Measurements from ENCODE around the gene PRKCD.

DNA sequence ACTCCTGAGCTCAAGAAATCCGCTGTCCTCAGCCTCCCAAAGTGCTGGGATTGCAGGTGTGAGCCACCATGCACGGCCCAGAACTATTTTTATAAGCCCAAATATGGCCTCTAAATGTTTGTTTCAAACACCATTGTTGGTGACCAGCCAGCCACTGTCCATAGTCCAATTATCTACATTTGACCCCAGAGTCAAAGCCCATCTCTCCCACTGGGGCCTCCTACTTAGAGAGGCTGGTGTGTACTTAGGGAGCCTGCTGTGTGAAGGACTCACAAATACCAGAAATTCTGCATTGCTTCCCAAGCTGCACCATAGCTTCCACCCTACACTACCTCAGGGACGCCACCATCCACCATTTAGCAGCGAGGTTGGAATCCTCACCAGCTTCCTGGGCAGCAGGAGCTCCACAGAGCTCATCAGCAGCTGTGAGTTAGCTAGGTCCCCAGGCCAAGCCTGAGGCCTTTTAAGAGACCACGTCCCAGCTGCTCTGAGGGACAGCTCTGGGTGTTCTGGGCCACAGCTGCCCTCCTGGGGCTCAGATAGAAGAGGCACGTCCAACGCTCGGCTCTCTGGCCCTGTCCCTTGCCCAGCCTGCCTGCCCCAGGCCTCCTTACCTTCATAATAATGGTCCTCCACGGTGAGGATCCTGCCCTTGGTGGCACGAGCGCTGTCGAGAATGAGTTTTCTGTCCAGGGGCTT is 65.3 kb downstream of the PRKCD start:
- TF ChIP-seq CREB1 (CRISPR knock-in tag; IDR thresholded peaks at IDR 0.05) (no peak), FOXP4 (CRISPR knock-in tag; IDR thresholded peaks at IDR 0.05) (no peak), ELF4 (CRISPR knock-in tag; IDR thresholded peaks at IDR 0.05; ENCODE audit: low read depth) (no peak), ERG (CRISPR knock-in tag; IDR thresholded peaks at IDR 0.05) (no peak), NFYB (CRISPR knock-in tag; conservative IDR thresholded peaks at IDR 0.05; ENCODE audit: low read depth) (no peak), ZNF121 (CRISPR knock-in tag; IDR thresholded peaks at IDR 0.05) (no peak)
- TF ChIP-seq, protein P1, sequence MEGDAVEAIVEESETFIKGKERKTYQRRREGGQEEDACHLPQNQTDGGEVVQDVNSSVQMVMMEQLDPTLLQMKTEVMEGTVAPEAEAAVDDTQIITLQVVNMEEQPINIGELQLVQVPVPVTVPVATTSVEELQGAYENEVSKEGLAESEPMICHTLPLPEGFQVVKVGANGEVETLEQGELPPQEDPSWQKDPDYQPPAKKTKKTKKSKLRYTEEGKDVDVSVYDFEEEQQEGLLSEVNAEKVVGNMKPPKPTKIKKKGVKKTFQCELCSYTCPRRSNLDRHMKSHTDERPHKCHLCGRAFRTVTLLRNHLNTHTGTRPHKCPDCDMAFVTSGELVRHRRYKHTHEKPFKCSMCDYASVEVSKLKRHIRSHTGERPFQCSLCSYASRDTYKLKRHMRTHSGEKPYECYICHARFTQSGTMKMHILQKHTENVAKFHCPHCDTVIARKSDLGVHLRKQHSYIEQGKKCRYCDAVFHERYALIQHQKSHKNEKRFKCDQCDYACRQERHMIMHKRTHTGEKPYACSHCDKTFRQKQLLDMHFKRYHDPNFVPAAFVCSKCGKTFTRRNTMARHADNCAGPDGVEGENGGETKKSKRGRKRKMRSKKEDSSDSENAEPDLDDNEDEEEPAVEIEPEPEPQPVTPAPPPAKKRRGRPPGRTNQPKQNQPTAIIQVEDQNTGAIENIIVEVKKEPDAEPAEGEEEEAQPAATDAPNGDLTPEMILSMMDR (IDR thresholded peaks at IDR 0.05): no peak
- TF ChIP-seq, protein P2, sequence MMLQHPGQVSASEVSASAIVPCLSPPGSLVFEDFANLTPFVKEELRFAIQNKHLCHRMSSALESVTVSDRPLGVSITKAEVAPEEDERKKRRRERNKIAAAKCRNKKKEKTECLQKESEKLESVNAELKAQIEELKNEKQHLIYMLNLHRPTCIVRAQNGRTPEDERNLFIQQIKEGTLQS (CRISPR knock-in tag; conservative IDR thresholded peaks at IDR 0.05): no peak
